Measurements from ENCODE around the gene ENOPH1.
"Not testable (repeated sequence)": the region's sequence is repeated elsewhere in the genome, so short reads cannot be mapped to it uniquely, and the experiment has no call there.

Gene ENOPH1

DNA sequence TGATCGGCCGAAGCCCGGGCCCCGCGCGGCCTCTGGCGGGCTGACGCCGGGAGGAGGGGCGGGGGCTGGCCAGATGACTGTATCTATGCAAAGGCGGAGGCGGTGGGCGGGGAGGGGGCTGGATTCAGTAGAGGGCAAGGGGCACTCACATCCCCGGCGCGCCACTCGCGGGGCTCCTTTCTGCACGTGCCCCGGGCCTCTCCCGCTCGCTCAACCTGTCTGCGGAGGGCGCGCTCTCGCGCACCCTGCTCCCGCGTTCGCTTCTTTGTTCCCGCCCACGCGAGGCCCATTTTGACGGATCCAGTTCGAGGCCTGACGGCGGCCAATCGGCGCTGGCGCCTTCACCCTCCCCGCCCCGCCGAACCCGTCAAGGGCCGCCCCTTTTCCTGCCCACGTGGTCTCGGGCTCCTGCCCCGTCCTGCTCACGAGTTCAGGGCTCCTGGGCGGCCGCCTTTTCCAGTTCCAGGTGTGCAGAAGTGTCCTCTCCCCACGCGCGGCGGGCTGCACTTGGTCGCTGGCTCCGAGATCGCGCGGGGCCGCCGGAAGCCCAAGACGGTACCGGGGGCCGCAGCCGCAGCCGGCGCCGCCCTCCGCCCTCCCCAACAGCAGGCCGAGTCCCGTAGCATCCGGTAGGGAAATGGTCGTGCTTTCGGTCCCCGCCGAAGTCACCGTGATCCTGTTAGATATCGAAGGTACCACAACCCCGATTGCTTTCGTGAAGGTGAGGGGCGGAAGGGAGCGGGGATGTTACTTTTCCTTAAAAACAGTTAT is at the start of gene ENOPH1, which contains the start of gene HNRNPDL:
TSS of gene ENOPH1 (plus strand) at position 398 of the 771 bp plus-strand sequence. CDS start at position 638, 240 bp downstream.
TSS of gene HNRNPDL (minus strand) at position 270 of the 771 bp plus-strand sequence. CDS start 772 bp downstream, outside the sequence.
- peak; percentile 99 for DNase-seq

DNA sequence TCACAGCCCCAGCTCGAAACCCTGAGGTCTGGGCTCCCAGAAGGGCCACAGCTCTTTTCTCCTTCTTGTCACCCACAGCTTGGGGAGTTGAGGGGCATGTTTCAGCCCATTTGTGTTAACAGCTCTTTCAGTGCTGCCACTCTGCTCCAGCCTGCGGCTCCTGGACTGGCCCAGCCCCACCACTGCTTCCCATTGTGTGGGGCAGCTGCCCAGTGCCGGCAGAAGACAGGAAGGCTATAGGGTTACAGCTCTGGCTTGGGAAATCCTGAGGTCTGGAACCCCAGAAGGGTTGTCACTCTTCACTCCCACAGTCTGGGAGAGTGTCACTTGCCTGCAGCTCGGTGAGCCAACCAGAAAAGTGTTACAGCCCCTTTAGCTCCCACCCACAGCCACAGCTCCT is 49.6 kb upstream of the ENOPH1 start:
- DNase-seq = no peak

- no peak for DNase-seq
These were observed 49.2 kb upstream of the ENOPH1 start for GRCh38 chr4:82381235-82381634.

GRCh38 chr4:82381661-82382296 is 48.6 kb upstream of the ENOPH1 start:
- no peak for DNase-seq

GRCh38 chr4:82382751-82383150 is 47.6 kb upstream of the ENOPH1 start:
- DNase-seq = no peak

GRCh38 chr4:82386312-82386711 is 44.1 kb upstream of the ENOPH1 start:
- DNase-seq = not testable (repeated sequence)

DNA sequence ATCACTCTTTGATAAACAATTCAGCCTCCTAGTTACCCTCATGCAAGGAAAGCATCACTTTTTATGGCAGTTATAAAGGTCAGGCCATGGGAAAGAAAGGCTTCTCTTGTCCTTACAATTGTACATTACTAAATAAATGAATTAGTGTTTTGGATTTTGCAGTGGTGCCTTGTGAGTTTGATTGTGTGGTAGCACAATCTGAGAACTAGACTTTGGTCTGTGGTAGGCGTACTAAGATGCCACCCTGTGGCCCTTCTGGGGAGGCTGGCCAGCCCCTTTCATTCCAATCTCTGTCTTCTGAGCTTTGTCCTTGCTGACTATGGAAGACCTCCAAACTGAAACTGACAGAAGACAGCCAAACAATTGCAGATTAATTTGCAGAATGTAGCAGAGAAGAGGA is 42.0 kb upstream of the ENOPH1 start:
- DNase-seq = no peak

GRCh38 chr4:82390061-82390460 is 40.3 kb upstream of the ENOPH1 start:
- DNase-seq = not testable (repeated sequence)

DNA sequence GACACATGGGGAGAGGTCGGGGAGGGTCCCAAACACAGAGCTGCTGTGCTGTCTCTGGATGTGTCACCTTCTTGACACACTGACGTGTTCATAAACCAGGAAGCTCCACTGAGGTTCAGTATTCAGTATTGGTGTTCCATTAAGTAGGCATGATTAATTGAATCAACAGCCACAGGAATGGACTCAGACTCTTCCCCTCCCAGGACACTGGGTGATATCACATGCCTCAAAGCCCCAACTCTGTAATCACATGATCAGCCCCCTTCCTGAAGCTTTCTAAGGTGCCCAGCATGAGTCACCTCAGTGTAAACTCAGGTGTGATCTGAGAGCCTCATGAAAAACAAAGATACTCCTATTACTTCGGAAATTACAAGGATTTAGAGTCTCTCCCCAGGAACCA is 35.5 kb upstream of the ENOPH1 start:
- DNase-seq = no peak

GRCh38 chr4:82397527-82397926 is 32.9 kb upstream of the ENOPH1 start:
- no peak for DNase-seq

DNA sequence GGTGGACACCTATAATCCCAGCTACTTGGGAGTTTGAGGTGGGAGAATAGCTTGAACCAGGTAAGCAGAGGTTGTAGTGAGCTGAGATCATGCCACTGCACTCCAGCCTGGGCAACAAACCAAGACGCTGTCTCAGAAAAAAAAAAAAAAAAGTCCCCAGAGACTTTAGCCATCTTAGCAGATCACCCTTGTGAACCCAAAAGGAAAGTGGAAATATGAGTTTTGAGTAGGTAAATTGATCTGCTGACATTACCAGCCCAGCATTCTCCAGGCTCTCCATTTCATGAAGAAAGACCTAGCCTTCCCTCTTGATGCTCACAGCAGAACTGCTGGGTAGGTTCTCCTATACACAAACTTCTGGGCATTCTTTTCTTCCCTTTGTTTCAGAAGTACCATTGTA is 32.1 kb upstream of the ENOPH1 start:
- no peak for DNase-seq

- DNase-seq = no peak
These were observed 28.8 kb upstream of the ENOPH1 start for GRCh38 chr4:82401600-82401999.

GRCh38 chr4:82402196-82402775 is 28.1 kb upstream of the ENOPH1 start:
- no peak for DNase-seq

- DNase-seq = no peak
These were observed 26.7 kb upstream of the ENOPH1 start for GRCh38 chr4:82403725-82404124.

- not testable (repeated sequence) for DNase-seq
These were observed 15.3 kb upstream of the ENOPH1 start for GRCh38 chr4:82415061-82415460.

GRCh38 chr4:82415922-82416365 is 14.4 kb upstream of the ENOPH1 start:
- DNase-seq = no peak

GRCh38 chr4:82419451-82419850 is 10.9 kb upstream of the ENOPH1 start:
- no peak for DNase-seq

DNA sequence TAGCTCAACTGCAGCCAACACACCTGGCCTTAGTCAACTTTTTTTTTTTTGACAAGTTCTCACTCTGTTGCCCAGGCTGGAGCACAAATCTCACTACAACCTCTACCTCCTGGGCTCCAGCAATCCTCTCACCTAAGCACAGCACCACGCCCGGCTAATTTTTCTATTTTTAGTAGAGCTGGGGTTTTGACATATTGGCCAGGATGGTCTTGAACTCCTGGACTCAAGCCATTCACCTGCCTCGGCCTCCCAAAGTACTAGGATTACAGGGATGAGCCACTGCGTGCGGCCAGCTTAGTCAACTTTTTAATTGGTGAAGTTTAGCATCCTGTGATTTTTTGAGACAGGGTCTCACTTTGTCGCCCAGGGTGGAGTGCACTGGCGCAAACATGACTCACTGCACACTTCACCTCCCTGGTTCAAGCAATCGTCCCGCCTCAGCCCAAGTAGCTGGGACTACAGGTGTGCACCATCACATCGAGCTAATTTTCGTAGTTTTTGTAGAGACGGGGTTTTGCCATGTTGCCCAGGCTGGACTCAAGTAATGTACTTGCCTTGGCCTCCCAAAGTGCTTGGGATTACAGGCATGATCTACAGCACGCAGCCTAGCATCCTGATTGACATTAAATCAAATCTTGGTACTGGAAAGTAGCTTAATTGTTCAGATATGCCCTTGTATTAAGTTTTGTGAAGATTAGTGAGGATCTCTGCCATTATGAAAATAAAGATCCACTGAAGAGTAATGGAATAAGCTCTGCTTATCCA is 8.4 kb upstream of the ENOPH1 start:
- no peak for DNase-seq

GRCh38 chr4:82422616-82423015 is 7.8 kb upstream of the ENOPH1 start:
- no peak for DNase-seq

GRCh38 chr4:82423245-82424054 is 6.9 kb upstream of the ENOPH1 start:
- DNase-seq = no peak

GRCh38 chr4:82425478-82425877 is 4.9 kb upstream of the ENOPH1 start:
- no peak for DNase-seq

- no peak for DNase-seq
These were observed 1.8 kb upstream of the ENOPH1 start for GRCh38 chr4:82428526-82428968.

Data from stimulated activated naive CD4-positive, alpha-beta T cell treated with Interleukin-2 at 50 U/mL for 16 hours (primary cell).